GM12891 (cell line): ENCODE results near the gene ATP12A.

Experiments
- DNase-seq: peaks from one replicate; pipeline ENCODE4 v3.0.0; 2011; ENCODE audit warnings: low spot score; ENCODE audit not compliant: insufficient read length
- FAIRE-seq: peaks from 2 replicates; lab custom pipeline; 2011; peaks lifted over from hg19 to GRCh38; lab: Jason Lieb, UNC
- PAX5 ChIP-seq: IDR thresholded peaks from 2 replicates; pipeline ENCODE4 v1.6.1; 2011; ENCODE audit warnings: low read length, moderate library complexity, mild to moderate bottlenecking; ENCODE audit not compliant: insufficient read depth, severe bottlenecking
- POLR2A ChIP-seq: IDR thresholded peaks from 2 replicates; pipeline ENCODE4 v1.6.1; 2011; ENCODE audit warnings: low read depth, low read length, control low read depth
- POLR2AphosphoS5 ChIP-seq: IDR thresholded peaks from 2 replicates; pipeline ENCODE4 v1.6.1; 2011; ENCODE audit warnings: low read depth, low read length, control low read depth
- POU2F2 ChIP-seq: IDR thresholded peaks from 2 replicates; pipeline ENCODE4 v1.6.1; 2011; ENCODE audit warnings: low read depth, mild to moderate bottlenecking, control low read depth, low read length, moderate library complexity
- SPI1 ChIP-seq: IDR thresholded peaks from 2 replicates; pipeline ENCODE4 v1.6.1; 2011; ENCODE audit warnings: low read depth, low read length, control low read depth
- TAF1 ChIP-seq: IDR thresholded peaks from 2 replicates; pipeline ENCODE4 v1.6.1; 2011; ENCODE audit warnings: low read depth, low read length, control low read depth

The ATP12A gene

GRCh38 chr13:24741016-24741662 lies 60.9 kb downstream of the ATP12A start:
- DNase-seq (no peak), FAIRE-seq (peak; percentile 33)
- TF ChIP-seq POU2F2, result no peak
- no peak for TF ChIP-seq PAX5
- TF ChIP-seq TAF1, result no peak
- no peak for TF ChIP-seq SPI1

- TF ChIP-seq POLR2A, result no peak
- no peak for TF ChIP-seq TAF1
- TF ChIP-seq POLR2AphosphoS5, result no peak
- TF ChIP-seq SPI1, result no peak
- TF ChIP-seq PAX5, result no peak
- TF ChIP-seq POU2F2, result no peak
- FAIRE-seq (no peak), DNase-seq (no peak)
Measured at GRCh38 chr13:24741791-24742190, 61.6 kb downstream of the ATP12A start.

GRCh38 chr13:24742294-24742693 lies 62.1 kb downstream of the ATP12A start:
- DNase-seq (no peak), FAIRE-seq (no peak)
- no peak for TF ChIP-seq POLR2A
- no peak for TF ChIP-seq TAF1
- no peak for TF ChIP-seq POLR2AphosphoS5
- no peak for TF ChIP-seq SPI1
- TF ChIP-seq PAX5, result no peak

GRCh38 chr13:24742977-24743376 lies 62.8 kb downstream of the ATP12A start:
- FAIRE-seq, result no peak
- TF ChIP-seq PAX5, result no peak
- TF ChIP-seq TAF1, result no peak
- no peak for TF ChIP-seq POLR2AphosphoS5
- TF ChIP-seq POU2F2, result no peak
- TF ChIP-seq SPI1, result no peak
- no peak for TF ChIP-seq POLR2A
- DNase-seq, result no peak

GRCh38 chr13:24744247-24744646 lies 64.0 kb downstream of the ATP12A start:
- FAIRE-seq (no peak), DNase-seq (no peak)
- no peak for TF ChIP-seq POLR2AphosphoS5
- TF ChIP-seq POU2F2, result no peak
- no peak for TF ChIP-seq POLR2A
- no peak for TF ChIP-seq SPI1
- TF ChIP-seq TAF1, result no peak

- DNase-seq (no peak), FAIRE-seq (no peak)
- TF ChIP-seq SPI1, result no peak
- no peak for TF ChIP-seq POLR2A
- no peak for TF ChIP-seq TAF1
- TF ChIP-seq POU2F2, result no peak
- TF ChIP-seq PAX5, result no peak
- TF ChIP-seq POLR2AphosphoS5, result no peak
Measured at GRCh38 chr13:24745516-24745860, 65.3 kb downstream of the ATP12A start.

- FAIRE-seq (no peak), DNase-seq (no peak)
- TF ChIP-seq POLR2AphosphoS5 (no peak), PAX5 (no peak), POU2F2 (no peak), POLR2A (no peak), TAF1 (no peak)
Measured at GRCh38 chr13:24745861-24746617, 65.8 kb downstream of the ATP12A start.

GRCh38 chr13:24746618-24747247 lies 66.5 kb downstream of the ATP12A start:
- TF ChIP-seq POLR2AphosphoS5 (no peak), PAX5 (no peak), POU2F2 (no peak), POLR2A (no peak), SPI1 (no peak), TAF1 (no peak)
- DNase-seq, result no peak
- peak; percentile 56 for FAIRE-seq

- FAIRE-seq, result peak; percentile 5
- no peak for DNase-seq
- TF ChIP-seq TAF1 (no peak), POLR2A (no peak), POU2F2 (no peak), POLR2AphosphoS5 (no peak), SPI1 (no peak), PAX5 (no peak)
Measured at GRCh38 chr13:24747248-24748060, 67.2 kb downstream of the ATP12A start.

GRCh38 chr13:24748061-24748400 lies 67.8 kb downstream of the ATP12A start:
- no peak for DNase-seq
- FAIRE-seq, result no peak
- no peak for TF ChIP-seq SPI1
- TF ChIP-seq PAX5, result no peak
- TF ChIP-seq POLR2AphosphoS5, result no peak
- TF ChIP-seq TAF1, result no peak
- no peak for TF ChIP-seq POLR2A
- no peak for TF ChIP-seq POU2F2
